HG02938 (cell line): ENCODE results near the gene ZNF318.
"Not testable (repeated sequence)": the region's sequence is repeated elsewhere in the genome, so short reads cannot be mapped to it uniquely, and the experiment has no call there.

Experiments
- ATAC-seq: cut with Tn5 transposase; IDR thresholded peaks from one replicate; pipeline ENCODE4 v1.9.1; 2021; ENCODE audit warnings: mild to moderate bottlenecking, moderate library complexity; ENCODE audit not compliant: unreplicated experiment

Gene ZNF318, protein sequence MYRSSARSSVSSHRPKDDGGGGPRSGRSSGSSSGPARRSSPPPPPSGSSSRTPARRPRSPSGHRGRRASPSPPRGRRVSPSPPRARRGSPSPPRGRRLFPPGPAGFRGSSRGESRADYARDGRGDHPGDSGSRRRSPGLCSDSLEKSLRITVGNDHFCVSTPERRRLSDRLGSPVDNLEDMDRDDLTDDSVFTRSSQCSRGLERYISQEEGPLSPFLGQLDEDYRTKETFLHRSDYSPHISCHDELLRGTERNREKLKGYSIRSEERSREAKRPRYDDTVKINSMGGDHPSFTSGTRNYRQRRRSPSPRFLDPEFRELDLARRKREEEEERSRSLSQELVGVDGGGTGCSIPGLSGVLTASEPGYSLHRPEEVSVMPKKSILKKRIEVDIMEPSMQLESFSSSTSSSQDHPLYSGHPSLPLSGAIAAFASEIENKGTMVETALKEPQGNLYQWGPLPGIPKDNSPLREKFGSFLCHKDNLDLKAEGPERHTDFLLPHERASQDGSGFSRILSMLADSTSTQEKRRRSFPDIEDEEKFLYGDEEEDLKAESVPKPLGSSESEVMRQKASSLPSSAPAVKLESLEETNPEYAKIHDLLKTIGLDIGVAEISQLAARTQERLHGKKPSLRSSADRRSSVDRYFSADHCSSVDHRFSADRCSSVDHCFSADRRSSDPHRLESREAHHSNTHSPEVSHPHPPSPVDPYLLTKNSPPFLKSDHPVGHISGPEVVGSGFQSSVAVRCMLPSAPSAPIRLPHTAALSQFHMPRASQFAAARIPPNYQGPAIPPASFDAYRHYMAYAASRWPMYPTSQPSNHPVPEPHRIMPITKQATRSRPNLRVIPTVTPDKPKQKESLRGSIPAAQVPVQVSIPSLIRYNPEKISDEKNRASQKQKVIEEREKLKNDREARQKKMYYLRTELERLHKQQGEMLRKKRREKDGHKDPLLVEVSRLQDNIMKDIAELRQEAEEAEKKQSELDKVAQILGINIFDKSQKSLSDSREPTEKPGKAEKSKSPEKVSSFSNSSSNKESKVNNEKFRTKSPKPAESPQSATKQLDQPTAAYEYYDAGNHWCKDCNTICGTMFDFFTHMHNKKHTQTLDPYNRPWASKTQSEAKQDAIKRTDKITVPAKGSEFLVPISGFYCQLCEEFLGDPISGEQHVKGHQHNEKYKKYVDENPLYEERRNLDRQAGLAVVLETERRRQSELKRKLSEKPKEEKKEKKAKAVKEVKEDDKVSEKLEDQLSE (N-terminal part only)

DNA sequence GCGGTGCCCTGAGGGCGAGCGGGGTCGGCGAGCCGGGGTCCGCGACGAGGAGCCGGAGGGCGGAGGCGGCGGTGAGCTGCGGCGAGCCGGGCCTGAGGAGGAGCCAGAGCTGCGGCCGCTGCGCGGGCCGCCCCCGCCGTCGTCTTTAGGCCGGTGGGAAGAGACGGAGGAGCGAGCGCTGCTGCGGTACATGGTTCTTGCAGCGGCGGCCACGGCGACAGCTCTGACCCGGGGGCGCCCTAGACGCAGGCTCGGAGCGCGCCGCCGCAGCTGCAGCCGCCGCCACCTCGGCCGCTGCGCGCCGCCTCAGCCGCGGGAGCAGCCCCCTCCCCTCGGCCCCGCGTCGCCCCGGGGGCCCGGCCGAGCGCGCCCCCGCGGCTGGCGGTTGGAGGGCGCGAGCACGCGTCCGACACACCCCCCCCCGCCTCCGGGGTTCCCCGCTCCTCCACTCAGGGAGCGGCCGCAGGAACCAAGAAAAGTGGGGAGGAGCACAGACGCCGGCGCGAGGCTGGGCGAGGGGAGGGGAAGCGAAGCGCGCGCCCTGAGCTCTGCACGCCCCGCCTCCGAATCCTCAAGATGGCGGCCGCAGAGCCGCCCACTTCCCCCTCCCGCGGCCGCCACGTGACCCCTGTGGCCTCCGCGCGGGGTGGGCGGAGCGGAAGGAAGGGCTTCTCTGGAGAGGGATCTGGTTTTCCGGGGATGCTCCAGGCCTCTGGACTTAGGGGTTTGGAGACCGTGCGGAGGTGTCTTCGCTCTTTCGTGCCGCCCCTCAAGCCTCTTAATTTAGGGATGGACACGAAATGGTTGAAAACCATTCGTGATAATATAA lies at the start of gene ZNF318:
TSS of gene ZNF318 (minus strand) at position 474 of the 829 bp plus-strand sequence. CDS start at position 192, 282 bp downstream.
- peak; percentile 80 for ATAC-seq

GRCh38 chr6:43416935-43417334 lies 47.5 kb upstream of the ZNF318 start:
- no peak for ATAC-seq

GRCh38 chr6:43415275-43415674 lies 45.8 kb upstream of the ZNF318 start:
- not testable (repeated sequence) for ATAC-seq

GRCh38 chr6:43413002-43413401 lies 43.6 kb upstream of the ZNF318 start:
- no peak for ATAC-seq

DNA sequence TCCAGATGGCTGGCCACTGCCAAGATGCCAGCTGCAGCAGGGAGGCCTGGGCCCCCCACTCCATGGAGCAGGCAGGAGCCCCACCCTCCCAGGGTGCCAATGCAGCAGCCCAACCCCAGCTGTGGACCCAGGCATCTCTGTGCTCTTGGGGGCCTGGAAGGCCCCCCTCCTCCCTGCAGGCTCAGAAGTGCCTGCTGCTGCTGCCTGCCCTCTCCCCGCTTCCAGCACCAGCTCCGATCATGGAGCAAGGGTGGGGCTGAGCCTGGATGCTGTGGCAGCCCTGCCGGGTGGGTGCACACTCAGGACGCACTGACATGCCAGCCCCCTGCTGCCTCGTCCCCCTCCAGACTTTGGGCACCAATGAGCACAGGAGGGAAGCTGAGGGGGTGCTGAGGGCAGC lies 43.1 kb upstream of the ZNF318 start:
- ATAC-seq = no peak

GRCh38 chr6:43410776-43411175 lies 41.3 kb upstream of the ZNF318 start:
- ATAC-seq = not testable (repeated sequence)

DNA sequence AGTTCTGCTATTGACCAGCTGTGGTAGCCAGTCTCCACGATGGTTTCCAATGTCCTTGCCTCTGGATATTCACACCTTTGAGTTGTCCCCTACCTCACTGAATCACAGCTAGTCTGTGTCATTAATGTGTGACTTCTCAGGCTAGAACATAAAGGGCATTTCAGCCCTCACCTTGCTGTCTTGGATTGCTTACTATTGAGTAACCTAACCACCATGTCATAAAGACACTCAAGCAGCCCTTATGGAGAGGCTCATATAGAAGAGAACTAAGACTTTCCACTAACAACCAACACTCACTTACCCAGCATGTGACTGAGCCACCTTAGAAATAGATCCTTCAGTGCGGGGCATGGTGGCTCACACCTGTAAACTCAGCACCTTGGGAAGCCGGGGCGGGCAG lies 38.8 kb upstream of the ZNF318 start:
- no peak for ATAC-seq

- no peak for ATAC-seq
These were observed 37.8 kb upstream of the ZNF318 start for GRCh38 chr6:43407296-43407695.

- no peak for ATAC-seq
These were observed 35.9 kb upstream of the ZNF318 start for GRCh38 chr6:43405354-43405753.

GRCh38 chr6:43402820-43403219 lies 33.4 kb upstream of the ZNF318 start:
- no peak for ATAC-seq

GRCh38 chr6:43401730-43402129 lies 32.3 kb upstream of the ZNF318 start:
- no peak for ATAC-seq

DNA sequence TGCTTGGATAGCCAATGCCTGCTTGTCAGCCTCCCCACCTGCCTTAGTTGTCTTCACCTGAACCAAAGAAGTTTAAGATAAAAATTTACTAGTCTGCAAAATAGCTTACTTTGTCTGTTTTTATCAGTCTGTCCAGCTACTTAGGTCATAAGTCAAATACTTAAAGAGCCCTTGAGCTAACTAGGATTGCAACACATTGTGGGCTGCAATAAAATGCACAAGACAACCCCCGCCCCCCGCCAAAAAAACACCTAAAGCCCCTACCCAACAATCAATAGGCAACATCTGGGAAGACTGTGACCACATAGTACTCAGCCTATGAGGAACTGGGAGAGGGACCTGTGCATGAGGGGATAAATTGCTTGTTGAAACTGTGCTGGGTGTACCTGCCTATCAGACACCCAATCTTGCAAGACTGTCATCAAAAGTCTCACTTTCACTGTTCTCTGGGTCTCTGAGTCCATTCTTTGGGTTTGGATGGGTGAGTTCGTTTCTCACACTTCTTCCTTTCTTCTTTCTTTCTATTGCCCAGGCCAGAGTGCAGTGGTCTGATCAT lies 30.6 kb upstream of the ZNF318 start:
- no peak for ATAC-seq

GRCh38 chr6:43396408-43397149 lies 27.1 kb upstream of the ZNF318 start:
- ATAC-seq = no peak

DNA sequence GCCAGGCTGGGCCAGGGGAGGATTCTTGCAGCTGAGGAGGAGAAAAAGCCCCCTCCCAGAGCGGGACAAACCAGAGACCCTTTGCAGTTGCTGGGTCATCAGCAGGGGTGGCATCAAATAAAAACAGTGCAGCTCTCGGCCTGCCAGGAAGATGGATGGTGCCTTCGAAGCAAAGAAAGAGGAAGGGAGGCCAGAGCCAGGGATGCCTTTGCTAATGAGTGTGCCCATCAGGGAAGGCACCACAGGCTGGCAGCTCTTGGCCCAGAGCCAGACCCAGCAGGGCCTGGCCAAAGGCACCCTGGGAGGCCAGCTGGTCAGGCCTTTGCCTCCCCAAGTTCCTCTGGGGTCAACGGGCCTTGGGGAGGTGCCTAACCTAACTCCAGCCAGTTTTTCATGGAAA lies 26.3 kb upstream of the ZNF318 start:
- no peak for ATAC-seq

DNA sequence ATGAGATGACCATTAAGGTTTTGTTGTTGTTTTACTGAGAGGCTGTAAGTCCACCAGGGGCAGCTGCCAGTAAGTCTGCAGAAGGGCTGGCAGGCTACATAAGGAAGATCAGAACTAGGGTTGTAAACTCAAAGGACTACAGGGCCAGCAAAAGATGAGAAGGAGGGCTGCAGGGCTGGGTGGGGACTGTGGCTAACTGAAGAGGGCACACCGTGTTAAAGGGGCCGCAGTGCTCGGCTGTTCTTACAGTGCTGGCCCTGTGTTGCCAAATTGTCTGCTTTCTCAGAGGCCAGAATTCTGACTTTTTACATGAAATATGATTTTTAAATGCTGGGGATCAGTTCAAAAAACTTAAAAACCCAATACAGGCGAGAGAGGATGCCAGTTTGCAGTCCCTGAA lies 25.5 kb upstream of the ZNF318 start:
- ATAC-seq = no peak

DNA sequence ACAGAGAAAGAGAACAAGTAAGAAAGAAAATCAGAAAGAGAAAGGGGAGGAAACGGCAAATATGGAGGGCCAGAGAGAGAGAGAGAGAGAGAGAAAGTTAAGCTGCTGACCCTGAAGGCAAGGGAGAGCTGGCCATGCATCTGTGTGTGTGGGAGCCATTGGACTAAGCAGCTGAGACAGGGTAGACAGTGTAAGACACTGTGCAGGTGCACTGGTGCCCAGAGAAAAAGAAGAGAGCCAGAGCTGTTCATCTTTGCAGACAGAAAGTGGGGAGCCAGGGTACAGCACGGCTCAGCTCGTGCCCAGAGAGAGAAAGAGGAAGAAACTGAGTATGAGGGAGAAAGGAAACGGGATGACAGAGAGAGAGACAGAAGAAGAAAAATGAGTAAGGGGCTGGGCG lies 24.2 kb upstream of the ZNF318 start:
- no peak for ATAC-seq

GRCh38 chr6:43393133-43393532 lies 23.7 kb upstream of the ZNF318 start:
- not testable (repeated sequence) for ATAC-seq

DNA sequence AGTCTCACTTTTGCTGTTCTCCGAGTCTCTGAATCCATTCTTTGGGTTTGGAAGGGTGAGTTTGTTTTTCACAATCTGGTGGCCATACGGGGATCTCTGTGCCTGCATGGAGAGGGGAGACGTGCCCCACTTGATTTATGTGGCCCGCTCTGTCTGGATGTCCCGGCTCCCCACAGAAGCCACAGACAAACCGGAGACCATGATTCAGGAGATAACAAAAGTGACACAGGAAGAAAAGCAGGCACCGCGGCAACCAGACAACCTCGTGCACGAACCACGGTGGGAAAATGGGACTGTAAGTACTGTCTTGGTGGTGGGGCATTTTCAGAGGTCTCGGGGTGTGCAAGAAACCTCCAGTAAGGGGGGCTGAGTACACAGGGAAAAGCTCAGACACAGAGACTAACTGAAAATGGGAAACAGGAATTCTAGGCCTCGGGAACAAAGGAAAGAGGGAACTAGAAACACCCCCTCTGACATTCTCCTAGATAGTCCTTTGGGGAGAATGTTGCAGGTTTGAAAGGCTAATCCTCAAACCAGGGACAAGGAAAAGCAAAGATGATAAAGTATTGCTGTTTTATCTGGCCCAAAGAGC lies 22.1 kb upstream of the ZNF318 start:
- ATAC-seq = no peak
